ELF-1 (cell line): ENCODE data around the gene SAE1.
"Not testable (repeated sequence)": the region's sequence is repeated elsewhere in the genome, so short reads cannot be mapped to it uniquely, and the experiment has no call there.

Experiments used
- DNase-seq: peaks from one replicate; pipeline ENCODE4 v3.0.0-alpha.2; 2016; ENCODE audit warnings: low read depth, low spot score

SAE1 gene

GRCh38 chr19:47240996-47241918 is 110.6 kb downstream of the SAE1 start:
- peak; percentile 86 for DNase-seq

GRCh38 chr19:47241919-47242577 is 111.4 kb downstream of the SAE1 start:
- no peak for DNase-seq

GRCh38 chr19:47243364-47243775 is 112.7 kb downstream of the SAE1 start:
- no peak for DNase-seq

GRCh38 chr19:47243776-47244547 is 113.3 kb downstream of the SAE1 start:
- DNase-seq = peak; percentile 99

GRCh38 chr19:47247308-47247990 is 116.8 kb downstream of the SAE1 start:
- DNase-seq = peak; percentile 93

GRCh38 chr19:47253016-47253415 is 122.4 kb downstream of the SAE1 start:
- DNase-seq = not testable (repeated sequence)

- no peak for DNase-seq
Measured at GRCh38 chr19:47253467-47253881, 122.8 kb downstream of the SAE1 start.

GRCh38 chr19:47253970-47254369 is 123.3 kb downstream of the SAE1 start:
- no peak for DNase-seq

- DNase-seq = peak; percentile 98
Measured at GRCh38 chr19:47255879-47256692, 125.5 kb downstream of the SAE1 start, which contains the start of gene CCDC9. Gene CCDC9, plus strand, starts transcription at chr19:47256525. Its CDS starts 1,876 bp downstream, at chr19:47258401.

GRCh38 chr19:47256693-47257410 is 126.2 kb downstream of the SAE1 start:
- peak; percentile 99 for DNase-seq

- DNase-seq = no peak
Measured at GRCh38 chr19:47257411-47258169, 127.0 kb downstream of the SAE1 start.

GRCh38 chr19:47258434-47258833 is 127.8 kb downstream of the SAE1 start:
- DNase-seq = no peak

- DNase-seq = no peak
Measured at GRCh38 chr19:47258895-47259555, 128.4 kb downstream of the SAE1 start.
